Cardiac muscle cell (in vitro differentiated cells and primary cell): ENCODE measurements around the gene MTMR3. TPM values are rescaled to one million over a fixed set of nuclear protein-coding genes. Genes with fewer than 3 reads are reported as not detected.

ENCODE experiments used
- DNase-seq, 2 donors: peaks; one replicate each; pipeline versions ENCODE4 v3.0.0 to v3.0.0-alpha.2; 2010 to 2017; ENCODE audit warnings: low read depth in 1 of 2, low spot score in 1 of 2
- H3K27ac ChIP-seq: fragments of 200-600 bp; sonication (generic); 2 replicates; pipeline ENCODE4 v1.5.1; 2016
- H3K27me3 ChIP-seq: fragments of 200-600 bp; sonication (generic); 2 replicates; pipeline ENCODE4 v1.6.0; 2016; ENCODE audit warnings: control low read depth
- H3K36me3 ChIP-seq: fragments of 200-600 bp; sonication (generic); 2 replicates; pipeline ENCODE4 v1.5.1; 2016; ENCODE audit warnings: control low read depth
- H3K4me1 ChIP-seq: fragments of 200-600 bp; sonication (generic); 2 replicates; pipeline ENCODE4 v1.8.1; 2017; ENCODE audit warnings: low read depth, mild to moderate bottlenecking, mixed run types
- H3K4me3 ChIP-seq: fragments of 200-600 bp; sonication (generic); 2 replicates; pipeline ENCODE4 v1.5.1; 2016; ENCODE audit warnings: mild to moderate bottlenecking
- H3K9me3 ChIP-seq: fragments of 200-600 bp; sonication (generic); 2 replicates; pipeline ENCODE4 v1.5.1; 2017; ENCODE audit warnings: low read depth, mild to moderate bottlenecking, control low read depth
- CTCF ChIP-seq: IDR thresholded peaks from 2 replicates; pipeline ENCODE4 v1.5.1; 2012; ENCODE audit warnings: low read depth, mild to moderate bottlenecking, low read length
- polyA plus RNA-seq: library from polyadenylated mRNA; unstranded; fragments of >200 nt; fragmentation: Nextera tagmentation; extraction: Ambion mirVana; gene quantifications from 2 replicates; pipeline ENCODE4 v1.2.1, GENCODE V29; 2016
- total RNA-seq: library from RNA; depleted of rRNA; stranded (reverse); fragments of >200 nt; gene quantifications from 2 replicates; pipeline ENCODE4 v1.2.3, GENCODE V29; 2016

Gene MTMR3
- total and polyA plus RNA-seq, 2 experiments from 2014 or later = 10.1 to 22.0 TPM

DNA sequence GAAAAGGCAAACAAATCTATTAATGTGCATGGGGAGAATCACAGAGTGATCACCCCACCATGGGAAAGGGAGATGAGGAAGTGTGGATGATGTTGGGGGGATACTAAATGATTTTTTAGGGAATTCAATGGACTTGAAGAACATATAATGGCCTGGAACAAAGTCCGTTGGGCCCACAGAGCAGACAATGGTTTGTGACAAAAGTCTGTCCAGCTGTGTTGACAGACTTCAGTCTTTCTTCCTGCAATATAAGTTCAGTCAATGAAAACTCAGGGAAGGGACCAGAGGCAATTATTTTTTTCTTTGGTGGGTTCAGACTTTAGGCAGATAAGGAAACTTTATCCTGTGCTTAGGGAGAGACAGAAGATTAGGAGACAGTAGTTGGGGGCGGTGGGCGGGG lies 179.3 kb downstream of the MTMR3 start:
- no peak for TF ChIP-seq CTCF
- H3K4me1 ChIP-seq = no peaks in the 10 kb centered on the region
- H3K27me3 ChIP-seq = no peaks in the 10 kb centered on the region
- no peaks in the 10 kb centered on the region for H3K36me3 ChIP-seq
- H3K9me3 ChIP-seq = no peaks in the 10 kb centered on the region
- no peak overlapping the region for H3K4me3 ChIP-seq
- DNase-seq = no peak
- no peak overlapping the region for H3K27ac ChIP-seq

DNA sequence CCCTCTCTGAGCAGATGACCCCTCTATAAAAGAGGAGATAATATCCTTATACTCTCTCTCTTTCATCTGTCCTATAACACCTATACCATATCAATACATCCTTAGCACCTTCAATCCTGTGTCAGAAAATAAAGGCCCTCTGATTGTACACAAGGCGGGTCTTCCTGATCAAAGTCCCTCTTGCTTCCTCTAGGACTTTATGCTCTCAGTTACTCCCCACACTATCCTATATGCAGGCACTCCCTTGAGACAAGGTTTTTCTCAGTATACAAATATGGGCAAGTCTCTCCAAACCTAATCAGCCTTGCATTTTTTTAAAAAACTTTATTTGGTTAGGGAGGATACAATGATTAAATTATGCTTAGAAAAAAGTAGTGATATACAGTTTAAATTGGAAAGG lies 180.0 kb downstream of the MTMR3 start:
- Histone ChIP-seq H3K36me3 (no peaks in the 10 kb centered on the region), H3K4me1 (no peaks in the 10 kb centered on the region), H3K4me3 (no peak overlapping the region), H3K27ac (no peak overlapping the region), H3K9me3 (no peaks in the 10 kb centered on the region), H3K27me3 (no peaks in the 10 kb centered on the region)
- TF ChIP-seq CTCF = no peak
- no peak for DNase-seq

- DNase-seq = no peak
- no peaks in the 10 kb centered on the region for H3K27me3 ChIP-seq
- TF ChIP-seq CTCF = no peak
- H3K27ac ChIP-seq = no peak overlapping the region
- H3K36me3 ChIP-seq = no peaks in the 10 kb centered on the region
- H3K9me3 ChIP-seq = no peaks in the 10 kb centered on the region
- no peak overlapping the region for H3K4me3 ChIP-seq
- H3K4me1 ChIP-seq = no peaks in the 10 kb centered on the region
Measured at GRCh38 chr22:30064172-30064571, 181.2 kb downstream of the MTMR3 start.

DNA sequence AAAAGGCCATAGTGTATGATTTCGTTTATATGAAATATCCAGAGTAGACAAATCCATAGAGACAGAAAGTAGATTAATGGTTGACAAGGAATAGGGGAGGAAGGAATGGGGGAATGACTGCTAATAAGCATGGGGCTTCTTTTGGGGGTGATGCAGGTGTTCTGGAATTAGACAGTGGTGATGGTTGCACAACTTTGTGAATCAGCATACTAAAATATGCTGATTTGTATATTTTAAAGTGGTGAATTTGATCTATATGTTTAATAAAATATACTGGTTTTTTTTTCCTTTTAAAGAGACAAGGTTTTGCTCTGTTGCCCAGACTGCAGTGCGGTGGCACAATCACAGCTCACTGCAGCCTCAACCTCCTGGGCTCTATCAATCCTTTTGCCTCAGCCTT lies 190.8 kb downstream of the MTMR3 start:
- no peaks in the 10 kb centered on the region for H3K36me3 ChIP-seq
- TF ChIP-seq CTCF = no peak
- no peak overlapping the region for H3K4me3 ChIP-seq
- H3K9me3 ChIP-seq = no peaks in the 10 kb centered on the region
- no peaks in the 10 kb centered on the region for H3K4me1 ChIP-seq
- no peak overlapping the region for H3K27ac ChIP-seq
- H3K27me3 ChIP-seq = peaks cover 14% of the 10 kb centered on the region
- no peak for DNase-seq

DNA sequence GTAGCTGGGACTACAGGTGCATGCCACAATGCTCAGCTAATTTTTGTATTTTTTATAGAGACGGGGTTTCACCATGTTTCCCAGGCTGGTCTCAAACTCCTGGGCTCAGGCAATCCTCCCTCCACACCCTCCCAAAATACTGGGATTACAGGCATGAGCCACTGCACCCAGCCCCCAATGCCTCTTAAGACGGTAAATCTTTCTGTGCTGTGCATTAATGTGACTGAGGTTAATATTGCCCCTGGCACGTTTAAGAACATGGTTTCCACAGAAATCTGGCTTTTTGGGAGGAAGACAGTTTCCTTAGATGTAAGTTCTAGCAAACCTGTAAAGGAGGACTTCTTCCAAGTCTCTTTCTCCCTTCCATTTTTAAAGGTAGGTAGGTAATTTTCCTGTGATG lies 191.2 kb downstream of the MTMR3 start:
- no peaks in the 10 kb centered on the region for H3K4me1 ChIP-seq
- H3K4me3 ChIP-seq = no peak overlapping the region
- DNase-seq = no peak
- TF ChIP-seq CTCF = no peak
- H3K36me3 ChIP-seq = no peaks in the 10 kb centered on the region
- no peak overlapping the region for H3K27ac ChIP-seq
- peaks cover 14% of the 10 kb centered on the region for H3K27me3 ChIP-seq
- no peaks in the 10 kb centered on the region for H3K9me3 ChIP-seq

DNA sequence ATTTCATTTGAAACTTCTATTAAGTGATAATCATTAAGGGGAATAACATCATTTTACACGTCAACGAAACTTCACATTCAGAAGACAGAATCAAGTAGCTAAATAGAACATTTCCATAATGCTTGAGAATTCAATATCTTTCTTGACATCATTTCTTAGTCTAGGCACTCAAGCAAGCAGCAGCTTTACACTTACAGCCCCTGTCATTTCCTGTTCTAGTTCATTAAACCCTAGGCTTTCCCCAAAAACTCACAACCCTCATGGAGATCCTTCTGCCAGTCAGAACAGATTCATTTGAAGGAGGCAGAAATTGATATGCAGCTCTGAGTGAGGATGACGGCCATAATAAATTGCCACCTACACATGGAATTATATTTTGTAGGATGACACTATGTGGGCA lies 192.0 kb downstream of the MTMR3 start:
- Histone ChIP-seq H3K4me1 (no peaks in the 10 kb centered on the region), H3K9me3 (no peaks in the 10 kb centered on the region), H3K27me3 (peaks cover 14% of the 10 kb centered on the region), H3K4me3 (no peak overlapping the region), H3K36me3 (no peaks in the 10 kb centered on the region), H3K27ac (no peak overlapping the region)
- DNase-seq = no peak
- TF ChIP-seq CTCF = no peak
